ENCODE measurements around the gene WDR6. TPM values are rescaled to one million over a fixed set of nuclear protein-coding genes. Genes with fewer than 3 reads are reported as not detected.

The WDR6 gene
- total RNA-seq, 1 donor from 2014 or later: 115 TPM

DNA sequence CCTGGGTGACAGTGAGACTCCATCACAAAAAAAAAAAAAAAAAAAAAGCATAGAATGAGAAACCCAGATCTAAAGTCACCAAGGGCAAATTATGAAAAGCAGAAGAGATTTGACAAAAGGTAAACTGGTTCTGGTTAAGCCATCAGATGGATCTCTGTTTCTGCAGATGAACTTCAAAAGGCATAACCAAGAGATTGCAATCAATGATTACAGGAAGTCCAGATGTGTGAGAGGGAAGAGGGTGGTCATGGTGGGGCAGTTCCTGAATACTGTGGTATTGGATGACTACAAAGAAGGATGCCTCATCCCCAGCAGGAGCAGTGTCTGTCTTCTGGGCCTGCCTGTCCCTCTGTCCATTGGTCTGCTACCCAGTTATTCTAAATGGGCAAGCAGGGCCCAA is 13.4 kb upstream of the WDR6 start:
- Histone ChIP-seq H3K4me1 (peaks cover 9 to 17% of the 10 kb centered on the region in 2 donors), H3K9me3 (no peaks in the 10 kb centered on the region), H3K27me3 (no peaks in the 10 kb centered on the region), H3K27ac (no peak overlapping the region), H3K36me3 (peaks cover 3 to 8% of the 10 kb centered on the region in 2 donors), H3K4me3 (no peak overlapping the region)
- intact Hi-C loops (cut with DNase I): no loop called here
- TF ChIP-seq, protein P1, sequence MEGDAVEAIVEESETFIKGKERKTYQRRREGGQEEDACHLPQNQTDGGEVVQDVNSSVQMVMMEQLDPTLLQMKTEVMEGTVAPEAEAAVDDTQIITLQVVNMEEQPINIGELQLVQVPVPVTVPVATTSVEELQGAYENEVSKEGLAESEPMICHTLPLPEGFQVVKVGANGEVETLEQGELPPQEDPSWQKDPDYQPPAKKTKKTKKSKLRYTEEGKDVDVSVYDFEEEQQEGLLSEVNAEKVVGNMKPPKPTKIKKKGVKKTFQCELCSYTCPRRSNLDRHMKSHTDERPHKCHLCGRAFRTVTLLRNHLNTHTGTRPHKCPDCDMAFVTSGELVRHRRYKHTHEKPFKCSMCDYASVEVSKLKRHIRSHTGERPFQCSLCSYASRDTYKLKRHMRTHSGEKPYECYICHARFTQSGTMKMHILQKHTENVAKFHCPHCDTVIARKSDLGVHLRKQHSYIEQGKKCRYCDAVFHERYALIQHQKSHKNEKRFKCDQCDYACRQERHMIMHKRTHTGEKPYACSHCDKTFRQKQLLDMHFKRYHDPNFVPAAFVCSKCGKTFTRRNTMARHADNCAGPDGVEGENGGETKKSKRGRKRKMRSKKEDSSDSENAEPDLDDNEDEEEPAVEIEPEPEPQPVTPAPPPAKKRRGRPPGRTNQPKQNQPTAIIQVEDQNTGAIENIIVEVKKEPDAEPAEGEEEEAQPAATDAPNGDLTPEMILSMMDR (IDR thresholded peaks at IDR 0.05): no peak
- DNase-seq (ENCODE audit: low spot score in 2 of 2): no peak

DNA sequence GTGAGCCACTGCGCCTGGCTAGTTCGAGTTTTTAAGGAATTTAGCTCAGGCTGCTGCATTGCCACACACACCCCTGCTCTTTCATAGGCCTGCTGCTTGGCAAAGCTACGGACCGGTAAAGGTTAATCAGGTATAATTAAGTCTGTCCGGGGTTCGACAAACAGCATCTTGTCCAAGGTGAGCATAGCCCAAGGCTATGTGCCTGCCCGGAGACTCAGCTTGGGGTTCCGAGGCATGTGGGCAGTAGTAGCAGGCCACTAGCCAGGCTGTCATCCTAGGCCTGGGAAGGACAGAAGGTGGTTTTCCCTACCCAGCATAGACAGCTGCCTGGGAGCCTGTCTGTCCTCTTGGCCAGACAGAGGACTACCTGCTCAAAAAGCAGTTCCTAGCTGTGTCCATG is 10.6 kb upstream of the WDR6 start:
- Histone ChIP-seq H3K9me3 (no peaks in the 10 kb centered on the region), H3K4me1 (peaks cover 0 to 4% of the 10 kb centered on the region in 2 donors), H3K27me3 (no peaks in the 10 kb centered on the region), H3K36me3 (peaks cover 3 to 13% of the 10 kb centered on the region in 2 donors), H3K4me3 (no peak overlapping the region), H3K27ac (no peak overlapping the region)
- intact Hi-C loops (cut with DNase I): no loop called here
- no peak for DNase-seq (ENCODE audit: low spot score in 2 of 2)
- TF ChIP-seq, protein P1 (IDR thresholded peaks at IDR 0.05): no peak

DNA sequence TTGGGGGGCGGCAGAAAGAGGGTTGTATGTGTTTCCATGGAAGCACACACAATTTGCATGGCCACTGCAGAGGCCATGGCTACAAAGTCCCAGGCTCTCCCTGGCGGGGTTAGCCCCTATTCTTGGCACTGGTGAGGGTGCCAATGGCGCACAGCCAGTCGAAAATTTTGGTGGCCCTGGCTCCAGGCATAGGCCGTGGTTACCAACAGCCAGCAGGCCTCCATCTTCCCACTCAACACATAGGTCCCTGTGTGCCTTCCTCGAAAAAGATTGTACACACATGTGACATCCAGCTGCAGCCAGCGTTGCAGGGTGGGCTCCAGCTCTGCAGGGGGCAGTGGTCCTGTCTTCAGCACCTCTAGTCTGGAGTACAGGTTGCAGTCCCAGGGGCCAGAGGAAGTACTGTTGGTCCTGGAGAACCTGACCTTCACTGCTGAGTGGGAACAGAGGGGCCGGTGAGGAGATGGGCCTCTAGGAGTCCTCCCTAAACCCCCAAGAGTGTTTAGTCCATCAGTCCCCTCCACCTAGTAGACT is 10.0 kb upstream of the WDR6 start:
- no peak for DNase-seq (ENCODE audit: low spot score in 2 of 2)
- Histone ChIP-seq H3K36me3 (peaks cover 3 to 13% of the 10 kb centered on the region in 2 donors), H3K27ac (no peak overlapping the region), H3K4me3 (no peak overlapping the region), H3K9me3 (no peaks in the 10 kb centered on the region), H3K27me3 (no peaks in the 10 kb centered on the region), H3K4me1 (peaks cover 0 to under 1% of the 10 kb centered on the region in 2 donors)
- intact Hi-C loops (cut with DNase I): no loop called here
- TF ChIP-seq, protein P1 (IDR thresholded peaks at IDR 0.05): no peak

DNA sequence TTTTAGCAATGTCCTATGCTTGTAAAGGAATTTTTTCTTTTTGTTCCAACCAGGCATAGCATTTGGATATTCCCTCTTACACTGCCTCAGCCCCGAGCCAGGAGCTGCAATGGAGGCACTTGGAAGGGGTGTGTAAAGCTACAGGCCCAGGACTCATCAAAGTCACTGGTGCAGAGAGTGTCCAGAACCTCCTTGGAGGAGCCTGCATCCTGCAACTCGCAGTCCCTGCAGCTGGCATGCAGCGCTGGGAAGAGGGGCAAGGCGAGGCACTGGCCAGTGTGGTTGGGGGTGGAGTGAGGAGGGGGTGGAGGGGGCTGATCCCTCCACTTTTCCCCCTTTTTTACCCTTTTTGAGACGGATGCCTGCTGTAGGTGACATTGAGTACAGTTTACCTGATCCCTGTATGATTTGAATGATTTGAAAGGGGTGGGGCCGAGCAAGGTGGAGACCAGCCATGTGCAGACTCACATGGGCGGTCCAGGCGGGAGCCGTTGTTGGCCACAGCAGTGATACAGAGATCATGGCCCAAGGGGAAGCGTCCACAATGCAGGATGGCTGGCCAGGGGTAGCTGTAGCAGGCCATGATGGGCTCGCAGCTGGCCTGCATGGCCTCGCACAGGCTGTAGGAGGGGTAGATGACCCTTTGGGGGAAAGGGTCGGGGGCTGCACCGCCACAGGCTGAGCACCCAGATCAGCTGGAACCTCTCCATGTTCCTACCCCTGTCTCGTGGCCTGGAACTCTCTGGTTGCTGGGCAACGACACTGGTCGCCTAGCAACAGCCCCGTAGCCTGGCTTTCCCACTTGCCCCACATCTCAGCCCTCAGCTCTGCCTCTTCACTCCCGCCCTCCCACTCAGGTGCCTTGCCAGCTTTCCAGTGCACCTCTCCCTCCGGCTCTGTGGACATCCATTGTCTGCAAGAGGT is 9.2 kb upstream of the WDR6 start:
- Histone ChIP-seq H3K27ac (no peak overlapping the region), H3K36me3 (peaks cover 3 to 13% of the 10 kb centered on the region in 2 donors), H3K4me1 (no peaks in the 10 kb centered on the region), H3K27me3 (no peaks in the 10 kb centered on the region), H3K4me3 (no peak overlapping the region), H3K9me3 (no peaks in the 10 kb centered on the region)
- intact Hi-C loops (cut with DNase I): no loop called here
- no peak for DNase-seq (ENCODE audit: low spot score in 2 of 2)
- TF ChIP-seq, protein P1 (IDR thresholded peaks at IDR 0.05): no peak

DNA sequence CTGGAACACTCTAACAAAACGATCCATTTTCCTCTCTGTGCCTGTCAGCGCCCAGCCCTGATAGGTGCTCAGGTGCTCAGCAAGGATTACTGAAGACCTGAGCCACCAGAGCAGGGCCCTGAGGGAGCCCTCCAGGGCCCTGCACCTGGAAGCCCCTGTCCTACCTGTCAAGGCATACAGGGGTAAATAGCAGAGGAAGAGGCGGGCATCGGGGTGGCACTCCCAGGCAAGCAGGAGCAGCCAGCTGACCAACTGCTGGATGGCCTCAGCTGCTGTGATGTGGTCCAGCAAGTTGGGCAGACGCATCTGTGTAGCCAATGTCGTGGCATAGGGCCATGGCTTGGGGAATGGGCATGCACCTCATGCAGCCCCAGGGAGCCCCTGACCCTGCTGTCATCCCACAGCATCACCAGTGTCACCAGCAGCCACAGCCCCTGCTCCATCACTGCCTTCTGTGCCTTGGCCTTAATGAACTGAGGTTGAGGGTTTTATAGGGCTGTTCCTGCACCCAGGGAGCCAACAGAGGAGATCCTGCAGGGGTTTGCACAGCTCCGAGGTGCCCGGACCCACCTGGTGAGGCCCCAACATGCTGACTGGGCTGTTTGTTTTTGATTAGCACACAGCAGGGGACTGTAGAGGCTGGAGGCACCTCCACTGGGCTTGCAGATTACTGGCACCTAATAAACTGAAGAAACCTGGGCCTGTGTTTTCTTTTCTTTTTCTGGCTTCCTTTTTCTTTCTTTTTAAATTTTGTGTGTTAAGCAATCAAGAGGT is 7.9 kb upstream of the WDR6 start:
- Histone ChIP-seq H3K4me1 (no peaks in the 10 kb centered on the region), H3K36me3 (peaks cover 3 to 13% of the 10 kb centered on the region in 2 donors), H3K9me3 (no peaks in the 10 kb centered on the region), H3K27me3 (no peaks in the 10 kb centered on the region), H3K27ac (no peak overlapping the region), H3K4me3 (no peak overlapping the region)
- TF ChIP-seq, protein P1 (IDR thresholded peaks at IDR 0.05): no peak
- intact Hi-C loops (cut with DNase I): no loop called here
- DNase-seq (ENCODE audit: low spot score in 2 of 2): no peak
